Neural crest cell (in vitro differentiated cells): Measurements from ENCODE around the gene NTN4. TPM values are rescaled to one million over a fixed set of nuclear protein-coding genes. Genes with fewer than 3 reads are reported as not detected.

Experiments used
- DNase-seq: peaks from one replicate; pipeline ENCODE4 v3.0.0; 2021; ENCODE audit warnings: low read depth, mixed read lengths, low spot score
- H3K27ac Mint-ChIP-seq: one replicate; pipeline ENCODE4 v1.8.0; 2021; ENCODE audit warnings: mild to moderate bottlenecking, mixed read lengths; ENCODE audit not compliant: unreplicated experiment
- H3K27me3 Mint-ChIP-seq: 2 replicates; pipeline ENCODE4 v1.8.0; 2021; ENCODE audit warnings: low read depth, mild to moderate bottlenecking, mixed read lengths
- H3K36me3 Mint-ChIP-seq: 2 replicates; pipeline ENCODE4 v1.8.0; 2021; ENCODE audit warnings: low read depth, mild to moderate bottlenecking, mixed read lengths
- H3K4me1 Mint-ChIP-seq: 2 replicates; pipeline ENCODE4 v1.8.0; 2021; ENCODE audit warnings: mixed read lengths
- H3K4me3 Mint-ChIP-seq: one replicate; pipeline ENCODE4 v1.8.0; 2021; ENCODE audit warnings: mild to moderate bottlenecking, mixed read lengths
- H3K9me3 Mint-ChIP-seq: 2 replicates; pipeline ENCODE4 v1.8.0; 2021; ENCODE audit warnings: mixed read lengths
- total RNA-seq: library from RNA; stranded (reverse); gene quantifications from 2 replicates; pipeline ENCODE4 v1.2.1, GENCODE V29; 2021
- TF ChIP-seq, protein P1 (sequence below): fragments of 200-600 bp; sonication (generic); conservative IDR thresholded peaks from 2 replicates; pipeline ENCODE4 v1.5.0; 2021; ENCODE audit warnings: antibody characterized with exemption, mild to moderate bottlenecking

Gene NTN4
- total RNA-seq, 1 donor from 2014 or later: 6.0 TPM

DNA sequence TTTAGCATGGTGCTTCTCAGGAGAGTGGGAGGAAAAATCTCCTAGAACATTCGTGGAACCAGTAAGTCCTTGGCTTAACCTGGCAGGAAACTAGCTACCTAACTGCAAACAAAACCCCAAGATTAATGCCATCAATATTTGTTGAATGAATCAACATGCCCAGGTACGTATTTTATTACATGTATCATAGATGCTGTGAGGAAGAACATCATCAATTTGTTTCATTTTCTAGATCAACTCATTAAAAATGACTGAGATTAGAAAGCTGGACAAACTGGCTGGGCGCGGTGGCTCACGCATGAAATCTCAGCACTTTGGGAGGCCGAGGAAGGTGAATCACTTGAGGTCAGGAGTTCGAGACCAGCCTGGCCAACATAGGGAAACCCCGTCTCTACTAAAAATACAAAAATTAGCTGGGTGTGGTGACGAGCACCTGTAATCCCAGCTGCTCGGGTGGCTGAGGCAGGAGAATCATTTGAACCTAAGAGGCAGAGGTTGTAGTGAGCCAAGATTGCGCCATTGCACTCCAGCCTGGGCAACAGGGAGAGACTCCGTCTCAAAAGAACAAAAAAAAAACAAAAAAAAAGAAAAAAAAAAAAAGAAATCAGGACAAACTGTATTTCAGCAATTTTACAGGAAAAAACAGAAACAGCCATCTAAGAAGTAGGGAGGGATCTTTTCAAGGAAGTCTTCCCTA lies 88.7 kb downstream of the NTN4 start:
- Mint-ChIP-seq H3K36me3 (no peaks in the 10 kb centered on the region), H3K4me1 (no peaks in the 10 kb centered on the region), H3K27ac (no peak overlapping the region), H3K27me3 (peaks cover 2% of the 10 kb centered on the region), H3K4me3 (no peak overlapping the region), H3K9me3 (no peaks in the 10 kb centered on the region)
- TF ChIP-seq, protein P1, sequence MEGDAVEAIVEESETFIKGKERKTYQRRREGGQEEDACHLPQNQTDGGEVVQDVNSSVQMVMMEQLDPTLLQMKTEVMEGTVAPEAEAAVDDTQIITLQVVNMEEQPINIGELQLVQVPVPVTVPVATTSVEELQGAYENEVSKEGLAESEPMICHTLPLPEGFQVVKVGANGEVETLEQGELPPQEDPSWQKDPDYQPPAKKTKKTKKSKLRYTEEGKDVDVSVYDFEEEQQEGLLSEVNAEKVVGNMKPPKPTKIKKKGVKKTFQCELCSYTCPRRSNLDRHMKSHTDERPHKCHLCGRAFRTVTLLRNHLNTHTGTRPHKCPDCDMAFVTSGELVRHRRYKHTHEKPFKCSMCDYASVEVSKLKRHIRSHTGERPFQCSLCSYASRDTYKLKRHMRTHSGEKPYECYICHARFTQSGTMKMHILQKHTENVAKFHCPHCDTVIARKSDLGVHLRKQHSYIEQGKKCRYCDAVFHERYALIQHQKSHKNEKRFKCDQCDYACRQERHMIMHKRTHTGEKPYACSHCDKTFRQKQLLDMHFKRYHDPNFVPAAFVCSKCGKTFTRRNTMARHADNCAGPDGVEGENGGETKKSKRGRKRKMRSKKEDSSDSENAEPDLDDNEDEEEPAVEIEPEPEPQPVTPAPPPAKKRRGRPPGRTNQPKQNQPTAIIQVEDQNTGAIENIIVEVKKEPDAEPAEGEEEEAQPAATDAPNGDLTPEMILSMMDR: no peak
- DNase-seq: no peak

DNA sequence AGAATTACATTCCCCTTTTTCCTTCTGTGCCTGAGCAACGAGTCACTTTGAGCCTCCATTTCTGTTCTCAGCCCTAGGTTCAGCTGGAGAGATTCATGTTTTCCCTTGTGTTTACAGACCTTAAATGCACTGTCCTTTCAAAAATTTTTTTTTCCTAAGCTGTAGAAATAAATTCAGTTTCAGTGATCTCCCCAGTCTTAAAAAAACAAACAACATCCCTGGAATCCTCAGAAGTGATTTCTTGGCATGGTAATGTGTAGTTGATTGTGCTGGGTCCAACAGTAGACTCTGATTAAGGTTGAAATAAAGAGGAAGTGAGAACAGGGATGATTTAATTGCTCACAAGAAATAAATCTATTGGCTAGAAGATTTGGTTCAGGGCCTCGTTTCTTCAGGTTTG lies 89.3 kb downstream of the NTN4 start:
- no peaks in the 10 kb centered on the region for H3K9me3 Mint-ChIP-seq
- no peaks in the 10 kb centered on the region for H3K36me3 Mint-ChIP-seq
- no peaks in the 10 kb centered on the region for H3K4me1 Mint-ChIP-seq
- no peak overlapping the region for H3K27ac Mint-ChIP-seq
- peaks cover 2% of the 10 kb centered on the region for H3K27me3 Mint-ChIP-seq
- TF ChIP-seq, protein P1: no peak
- H3K4me3 Mint-ChIP-seq: no peak overlapping the region
- DNase-seq: no peak

- Mint-ChIP-seq H3K4me1 (no peaks in the 10 kb centered on the region), H3K9me3 (no peaks in the 10 kb centered on the region), H3K4me3 (no peak overlapping the region), H3K27ac (no peak overlapping the region), H3K36me3 (no peaks in the 10 kb centered on the region), H3K27me3 (peaks cover under 1% of the 10 kb centered on the region)
- TF ChIP-seq, protein P1: no peak
- no peak for DNase-seq
Observed at GRCh38 chr12:95700316-95700785, 90.2 kb downstream of the NTN4 start.

DNA sequence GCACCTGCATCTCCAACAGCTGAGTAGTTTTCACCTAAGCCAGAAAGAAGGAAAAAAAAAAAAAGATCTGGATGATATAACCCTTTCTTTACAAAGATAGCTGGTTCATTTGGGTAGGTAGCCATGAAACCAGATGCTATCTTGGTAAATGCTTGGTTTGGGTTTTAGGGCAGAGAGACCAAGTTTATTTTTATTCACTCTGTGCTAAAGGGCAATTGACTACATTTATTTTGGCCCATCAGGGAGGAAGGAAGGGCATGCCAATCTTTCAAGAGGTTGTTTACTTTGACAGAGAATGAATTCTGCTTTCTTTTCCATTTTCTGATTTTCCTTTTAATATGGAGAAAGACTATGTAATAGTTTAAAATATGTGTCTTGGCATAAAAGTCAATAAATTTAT lies 91.0 kb downstream of the NTN4 start:
- H3K36me3 Mint-ChIP-seq: no peaks in the 10 kb centered on the region
- TF ChIP-seq, protein P1: no peak

GRCh38 chr12:95694136-95694535 lies 96.4 kb downstream of the NTN4 start:
- H3K36me3 Mint-ChIP-seq: no peaks in the 10 kb centered on the region
- no peak for DNase-seq
- peaks cover 6% of the 10 kb centered on the region for H3K4me1 Mint-ChIP-seq
- no peaks in the 10 kb centered on the region for H3K27me3 Mint-ChIP-seq
- H3K9me3 Mint-ChIP-seq: no peaks in the 10 kb centered on the region
- TF ChIP-seq, protein P1: no peak
- H3K4me3 Mint-ChIP-seq: no peak overlapping the region
- no peak overlapping the region for H3K27ac Mint-ChIP-seq

More for the DNA sequence above, 91.0 kb downstream of the NTN4 start:
- Mint-ChIP-seq H3K4me3 (no peak overlapping the region), H3K27me3 (no peaks in the 10 kb centered on the region), H3K4me1 (no peaks in the 10 kb centered on the region), H3K9me3 (no peaks in the 10 kb centered on the region), H3K27ac (no peak overlapping the region)
- DNase-seq: no peak
